ENCODE data around the gene RGS6.
A peak's percentile ranks its signal among the peaks of the same experiment; 100 is the strongest.

Gene RGS6

GRCh38 chr14:72567226-72567625 lies 635.0 kb downstream of the RGS6 start:
- no peak overlapping the region for H3K4me3 ChIP-seq (replicated peaks in 1 of 2; ENCODE audit: low read depth in 2 of 2, low read length in 2 of 2)
- DNase-seq (ENCODE audit: low read depth in 2 of 2) = no peak
- TF ChIP-seq CTCF (IDR thresholded peaks at IDR 0.05; ENCODE audit: low read depth, low read length) = no peak

- no peak overlapping the region for H3K4me3 ChIP-seq (replicated peaks in 1 of 2; ENCODE audit: low read depth in 2 of 2, low read length in 2 of 2)
- no peak for DNase-seq (ENCODE audit: low read depth in 2 of 2)
- TF ChIP-seq CTCF (IDR thresholded peaks at IDR 0.05; ENCODE audit: low read depth, low read length) = no peak
These were observed 636.2 kb downstream of the RGS6 start for GRCh38 chr14:72568296-72568992.

DNA sequence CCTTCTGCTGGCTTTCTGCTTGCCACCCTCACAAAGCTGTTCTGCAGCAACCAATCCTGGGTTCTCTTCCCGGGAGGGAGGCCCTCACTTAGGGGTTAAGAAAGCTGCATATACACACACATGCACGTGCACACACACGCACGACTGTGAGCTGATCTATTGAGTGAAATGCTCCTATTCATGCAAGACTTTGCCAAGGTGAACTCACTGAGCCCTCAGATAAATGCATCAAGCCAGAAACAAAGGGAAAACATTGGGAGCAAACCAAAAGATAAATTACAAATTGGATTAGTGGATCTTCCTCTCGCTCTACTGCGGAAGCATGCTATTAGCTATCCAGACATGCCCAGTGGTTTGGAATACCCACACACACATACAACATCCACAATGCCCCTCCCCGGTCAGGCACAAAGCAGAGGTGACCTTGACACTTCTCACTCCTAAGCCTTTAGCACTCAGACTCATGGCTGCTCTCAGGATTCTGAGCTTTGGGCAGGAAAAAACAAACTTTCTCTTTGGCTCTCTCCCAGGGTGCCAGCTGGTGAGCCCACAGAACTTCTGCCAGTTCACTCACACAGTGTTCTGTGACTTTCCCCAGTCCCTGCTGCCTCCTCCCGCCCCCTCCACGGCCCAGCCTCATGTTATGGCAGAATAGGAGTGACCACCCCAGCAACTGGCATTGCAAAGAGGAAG lies 641.6 kb downstream of the RGS6 start:
- no peak for TF ChIP-seq CTCF (IDR thresholded peaks at IDR 0.05; ENCODE audit: low read depth, low read length)
- no peak for DNase-seq (ENCODE audit: low read depth in 2 of 2)
- no peak overlapping the region for H3K4me3 ChIP-seq (replicated peaks in 1 of 2; ENCODE audit: low read depth in 2 of 2, low read length in 2 of 2)

DNA sequence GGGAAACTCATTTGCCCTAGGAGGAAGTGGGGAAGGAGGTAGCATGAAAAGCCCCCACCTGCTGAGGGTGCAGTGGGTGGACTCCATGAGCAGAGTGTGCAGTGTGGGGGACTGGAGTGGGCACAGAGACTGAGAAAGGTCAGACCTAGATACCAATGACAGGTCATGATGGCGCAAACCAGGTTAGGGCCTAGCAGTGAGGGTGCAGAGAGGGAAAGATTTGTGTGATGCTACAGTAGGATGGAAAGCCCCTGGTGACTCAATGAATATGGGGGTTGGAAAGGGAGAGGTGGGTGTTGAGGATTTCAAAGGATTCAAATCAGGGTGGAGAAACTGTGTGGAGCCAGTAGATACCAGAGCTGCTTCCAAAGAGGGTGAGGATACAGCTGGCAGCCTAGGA lies 642.5 kb downstream of the RGS6 start:
- TF ChIP-seq CTCF (IDR thresholded peaks at IDR 0.05; ENCODE audit: low read depth, low read length) = no peak
- no peak for DNase-seq (ENCODE audit: low read depth in 2 of 2)
- no peak overlapping the region for H3K4me3 ChIP-seq (replicated peaks in 1 of 2; ENCODE audit: low read depth in 2 of 2, low read length in 2 of 2)

DNA sequence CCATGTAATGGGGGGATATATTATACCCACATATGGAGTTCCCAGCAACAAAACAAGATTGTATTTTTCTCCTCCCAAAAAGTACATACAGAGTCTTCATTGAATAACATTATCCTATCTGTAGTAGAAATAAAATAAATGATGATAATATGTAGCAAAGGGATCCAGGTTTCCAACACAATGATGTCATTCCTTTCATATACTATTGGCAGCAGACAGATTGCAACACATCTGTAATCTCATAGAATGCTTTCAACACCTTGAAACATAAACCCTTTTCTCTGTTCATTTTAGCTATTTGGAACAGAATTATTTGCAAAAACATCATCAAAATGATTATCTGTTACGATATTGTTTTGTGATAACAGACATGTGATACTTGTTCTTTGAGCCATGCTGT lies 644.0 kb downstream of the RGS6 start:
- no peak for TF ChIP-seq CTCF (IDR thresholded peaks at IDR 0.05; ENCODE audit: low read depth, low read length)
- no peak overlapping the region for H3K4me3 ChIP-seq (replicated peaks in 1 of 2; ENCODE audit: low read depth in 2 of 2, low read length in 2 of 2)
- peak; percentile 17 to 30 for DNase-seq (ENCODE audit: low read depth in 2 of 2)

GRCh38 chr14:72577521-72577920 lies 645.3 kb downstream of the RGS6 start:
- no peak for TF ChIP-seq CTCF (IDR thresholded peaks at IDR 0.05; ENCODE audit: low read depth, low read length)
- H3K4me3 ChIP-seq (replicated peaks in 1 of 2; ENCODE audit: low read depth in 2 of 2, low read length in 2 of 2) = no peak overlapping the region
- no peak for DNase-seq (ENCODE audit: low read depth in 2 of 2)
